DOHH2 (cell line): ENCODE data around the gene MCUB.

Experiments
- CTCF ChIP-seq: fragments of 200-600 bp; sonication (generic); IDR thresholded peaks from one replicate; pipeline ENCODE4 v1.5.1; 2014; ENCODE audit warnings: antibody characterized with exemption, mild to moderate bottlenecking, low read depth, low read length; ENCODE audit not compliant: poor library complexity, severe bottlenecking
- EZH2phosphoT487 ChIP-seq: fragments of 200-600 bp; sonication (generic); IDR thresholded peaks from 2 replicates; pipeline ENCODE4 v1.6.1; 2017; ENCODE audit warnings: borderline replicate concordance, mild to moderate bottlenecking, antibody characterized with exemption, low read length, moderate library complexity, mixed read lengths

GRCh38 chr4:109572154-109572553, 12.1 kb downstream of the MCUB start:
- no peak for TF ChIP-seq CTCF
- no peak for TF ChIP-seq EZH2phosphoT487
